Activated T-cell treated with anti-CD3 and anti-CD28 coated beads, Interleukin-2, amount 50 U/mL, for 4 hours (primary cell): ENCODE results near the gene AKR1C1. TPM values are rescaled to one million over a fixed set of nuclear protein-coding genes. Genes with fewer than 3 reads are reported as not detected.

Experiments used
- total RNA-seq, 3 donors: library from RNA; stranded (reverse); gene quantifications; one replicate each; pipeline ENCODE4 v1.2.1, GENCODE V29; 2021

The AKR1C1 gene
- total RNA-seq, 3 donors from 2014 or later: 0.34 to 0.78 (median 0.52) TPM

Other genes starting within 250 kb of the AKR1C1 start
- 1 to 10 TPM; 3.8 to 7.9 (median 5.2) TPM for gene AKR1E2, start 137.2 kb upstream of the AKR1C1 start, total RNA-seq
- gene AKR1C2, start 40.4 kb downstream of the AKR1C1 start, total RNA-seq: under 1 TPM in 2 of 3 donors, not detected in 1; 0.32 to 0.52 TPM
- gene AKR1C3, start 131.0 kb downstream of the AKR1C1 start, total RNA-seq: under 1 TPM; 0.37 to 0.53 (median 0.49) TPM
- not detected for gene AKR1C8, start 221.7 kb downstream of the AKR1C1 start, total RNA-seq
- under 1 TPM in 1 of 3 donors, not detected in 2; 0.15 TPM for gene AKR1C4, start 233.4 kb downstream of the AKR1C1 start, total RNA-seq